Activated naive CD4-positive, alpha-beta T cell treated with anti-CD3 and anti-CD28 coated beads, Interleukin-2, amount 10 ng/mL, durations not matched to agents 7 days and 5 days (primary cell): ENCODE results near the gene ADAR.
A peak's percentile ranks its signal among the peaks of the same experiment; 100 is the strongest.

Source experiments
- CTCF ChIA-PET: fragments of 350-600 bp; sonication (Branson Sonifier 250); formaldehyde crosslinking; loops from one replicate; lab custom pipeline; 2021; ENCODE audit warnings: antibody characterized with exemption; lab: Charles Lee
- DNase-seq: peaks from one replicate; pipeline ENCODE4 v3.0.0-alpha.2; 2020
- H3K27ac Mint-ChIP-seq: one replicate; pipeline ENCODE4 v1.8.0; 2021; ENCODE audit warnings: mild to moderate bottlenecking, moderate library complexity, mixed read lengths
- H3K27me3 Mint-ChIP-seq: one replicate; pipeline ENCODE4 v1.8.0; 2021; ENCODE audit warnings: mild to moderate bottlenecking, mixed read lengths
- H3K36me3 Mint-ChIP-seq: one replicate; pipeline ENCODE4 v1.8.0; 2021; ENCODE audit warnings: mixed read lengths
- H3K4me1 Mint-ChIP-seq: one replicate; pipeline ENCODE4 v1.8.0; 2021; ENCODE audit warnings: mixed read lengths
- H3K4me3 Mint-ChIP-seq: one replicate; pipeline ENCODE4 v1.8.0; 2021; ENCODE audit warnings: mild to moderate bottlenecking, moderate library complexity, mixed read lengths
- H3K9me3 Mint-ChIP-seq: one replicate; pipeline ENCODE4 v1.8.0; 2021; ENCODE audit warnings: mixed read lengths

The ADAR gene

DNA sequence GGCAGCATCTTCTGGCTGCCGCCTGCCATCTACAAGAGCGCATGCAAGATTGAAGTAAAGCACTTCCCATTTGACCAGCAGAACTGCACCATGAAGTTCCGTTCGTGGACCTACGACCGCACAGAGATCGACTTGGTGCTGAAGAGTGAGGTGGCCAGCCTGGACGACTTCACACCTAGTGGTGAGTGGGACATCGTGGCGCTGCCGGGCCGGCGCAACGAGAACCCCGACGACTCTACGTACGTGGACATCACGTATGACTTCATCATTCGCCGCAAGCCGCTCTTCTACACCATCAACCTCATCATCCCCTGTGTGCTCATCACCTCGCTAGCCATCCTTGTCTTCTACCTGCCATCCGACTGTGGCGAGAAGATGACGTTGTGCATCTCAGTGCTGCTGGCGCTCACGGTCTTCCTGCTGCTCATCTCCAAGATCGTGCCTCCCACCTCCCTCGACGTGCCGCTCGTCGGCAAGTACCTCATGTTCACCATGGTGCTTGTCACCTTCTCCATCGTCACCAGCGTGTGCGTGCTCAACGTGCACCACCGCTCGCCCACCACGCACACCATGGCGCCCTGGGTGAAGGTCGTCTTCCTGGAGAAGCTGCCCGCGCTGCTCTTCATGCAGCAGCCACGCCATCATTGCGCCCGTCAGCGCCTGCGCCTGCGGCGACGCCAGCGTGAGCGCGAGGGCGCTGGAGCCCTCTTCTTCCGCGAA lies 36.6 kb downstream of the ADAR start:
- no peak overlapping the region for H3K27ac Mint-ChIP-seq
- no peaks in the 10 kb centered on the region for H3K9me3 Mint-ChIP-seq
- CTCF ChIA-PET = no interaction called here
- H3K4me3 Mint-ChIP-seq = no peak overlapping the region
- H3K27me3 Mint-ChIP-seq = peaks cover 58% of the 10 kb centered on the region
- no peak for DNase-seq
- H3K4me1 Mint-ChIP-seq = peaks cover 8% of the 10 kb centered on the region
- no peaks in the 10 kb centered on the region for H3K36me3 Mint-ChIP-seq

DNA sequence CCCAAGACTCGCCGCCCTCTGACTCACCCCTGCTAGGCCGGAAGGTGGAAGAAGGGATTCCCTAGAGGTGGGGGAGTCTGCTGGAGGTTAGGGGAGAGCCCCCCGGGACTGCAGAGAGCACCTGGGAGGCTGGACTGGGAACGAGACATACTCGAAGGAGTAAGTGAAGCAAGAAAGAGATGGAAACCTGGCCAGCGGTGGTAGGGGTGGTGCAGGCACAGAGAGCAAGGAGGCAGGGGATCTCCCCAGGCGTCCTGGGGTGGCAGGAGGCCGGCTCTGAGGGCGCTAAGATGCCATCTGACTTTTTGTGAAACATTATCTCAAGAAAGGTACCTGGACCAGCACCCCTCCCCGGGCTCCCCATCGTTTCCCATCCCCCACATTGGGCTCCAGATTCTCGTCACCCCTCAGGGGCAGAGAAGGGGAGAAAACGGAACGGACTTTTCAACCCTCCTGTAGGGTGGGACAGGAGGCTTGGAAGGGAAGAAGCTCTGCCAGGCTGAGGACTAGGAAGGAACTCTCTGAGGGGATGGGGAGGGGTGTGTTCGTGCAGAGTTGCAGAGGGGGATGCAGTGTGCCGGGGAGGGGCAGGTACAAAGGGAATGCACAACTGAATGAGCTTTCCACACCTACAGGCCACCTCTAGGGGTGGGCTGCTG lies 39.7 kb downstream of the ADAR start:
- CTCF ChIA-PET = interaction anchor here (1.7 kb wide), 1 partner anchor 9 kb away, joined by 5 read pairs; no protein-coding TSS in a partner anchor

DNA sequence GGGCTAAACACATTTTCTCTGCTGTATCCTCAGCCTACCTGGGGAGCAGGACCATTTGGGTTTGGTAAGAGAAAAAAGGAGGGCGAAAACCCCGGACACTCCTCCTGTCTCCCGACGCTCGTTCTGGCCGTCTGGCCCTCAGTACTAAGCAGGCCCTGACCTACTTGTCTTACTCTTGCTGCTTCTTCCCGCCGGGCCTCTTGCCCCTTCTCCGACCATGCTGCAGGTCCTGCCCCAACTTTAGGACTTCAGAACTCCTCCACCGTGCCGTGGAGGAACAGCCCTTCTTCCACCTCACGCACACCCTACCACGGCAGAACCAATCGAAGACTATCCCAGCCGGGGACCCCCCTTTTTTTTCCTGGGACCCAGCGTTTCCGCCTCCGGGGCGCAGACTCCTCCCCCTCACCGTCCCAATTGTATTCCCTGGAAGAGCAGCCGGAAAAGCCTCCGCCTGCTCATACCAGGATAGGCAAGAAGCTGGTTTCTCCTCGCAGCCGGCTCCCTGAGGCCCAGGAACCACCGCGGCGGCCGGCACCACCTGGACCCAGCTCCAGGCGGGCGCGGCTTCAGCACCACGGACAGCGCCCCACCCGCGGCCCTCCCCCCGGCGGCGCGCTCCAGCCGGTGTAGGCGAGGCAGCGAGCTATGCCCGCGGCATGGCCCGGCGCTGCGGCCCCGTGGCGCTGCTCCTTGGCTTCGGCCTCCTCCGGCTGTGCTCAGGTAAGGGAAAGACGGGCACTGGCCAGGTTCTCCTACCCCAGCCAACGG lies 40.4 kb downstream of the ADAR start, which contains the start of gene CHRNB2:
TSS of gene CHRNB2 (plus strand) at position 393 of the 771 bp plus-strand sequence. CDS start at position 660, 267 bp downstream.
- H3K27me3 Mint-ChIP-seq = peaks cover 65% of the 10 kb centered on the region
- H3K36me3 Mint-ChIP-seq = no peaks in the 10 kb centered on the region
- CTCF ChIA-PET = interaction anchor here (0.6 to 1.7 kb wide), 2 partner anchors 8 to 17 kb away, joined by 3 to 5 read pairs; no protein-coding TSS in a partner anchor
- H3K9me3 Mint-ChIP-seq = no peaks in the 10 kb centered on the region
- peak; percentile 84 for DNase-seq
- H3K27ac Mint-ChIP-seq = no peak within 1 kb of the TSS
- H3K4me1 Mint-ChIP-seq = peaks cover 8% of the 10 kb centered on the region
- no peak within 1 kb of the TSS for H3K4me3 Mint-ChIP-seq

More for the DNA sequence above, 39.7 kb downstream of the ADAR start:
- Mint-ChIP-seq H3K4me3 (no peak overlapping the region), H3K9me3 (no peaks in the 10 kb centered on the region), H3K4me1 (peaks cover 8% of the 10 kb centered on the region), H3K27me3 (peaks cover 67% of the 10 kb centered on the region), H3K36me3 (no peaks in the 10 kb centered on the region), H3K27ac (no peak overlapping the region)
- no peak for DNase-seq

DNA sequence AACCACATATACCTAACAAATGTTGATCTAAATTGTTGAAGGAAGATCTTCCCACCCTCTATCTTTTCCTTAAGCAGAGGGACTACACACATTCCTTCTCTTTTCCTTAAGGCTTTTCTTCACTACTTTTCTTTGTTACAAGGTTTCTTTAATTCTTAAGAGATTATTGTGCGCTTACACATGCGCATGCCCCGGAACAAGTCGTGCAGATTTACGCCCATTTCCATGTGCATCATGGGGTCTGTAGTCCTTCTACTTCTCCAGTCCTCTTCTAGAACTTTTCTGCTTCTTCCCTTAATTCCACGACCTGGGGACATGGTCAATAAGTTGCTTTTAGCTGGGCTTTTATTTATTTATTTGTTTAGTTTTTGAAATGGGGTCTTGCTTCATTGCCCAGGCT lies 42.1 kb downstream of the ADAR start:
- Mint-ChIP-seq H3K27me3 (peaks cover 61% of the 10 kb centered on the region), H3K27ac (no peak overlapping the region), H3K4me3 (no peak overlapping the region), H3K36me3 (no peaks in the 10 kb centered on the region), H3K4me1 (peaks cover 8% of the 10 kb centered on the region), H3K9me3 (no peaks in the 10 kb centered on the region)
- CTCF ChIA-PET = no interaction called here
- DNase-seq = no peak

DNA sequence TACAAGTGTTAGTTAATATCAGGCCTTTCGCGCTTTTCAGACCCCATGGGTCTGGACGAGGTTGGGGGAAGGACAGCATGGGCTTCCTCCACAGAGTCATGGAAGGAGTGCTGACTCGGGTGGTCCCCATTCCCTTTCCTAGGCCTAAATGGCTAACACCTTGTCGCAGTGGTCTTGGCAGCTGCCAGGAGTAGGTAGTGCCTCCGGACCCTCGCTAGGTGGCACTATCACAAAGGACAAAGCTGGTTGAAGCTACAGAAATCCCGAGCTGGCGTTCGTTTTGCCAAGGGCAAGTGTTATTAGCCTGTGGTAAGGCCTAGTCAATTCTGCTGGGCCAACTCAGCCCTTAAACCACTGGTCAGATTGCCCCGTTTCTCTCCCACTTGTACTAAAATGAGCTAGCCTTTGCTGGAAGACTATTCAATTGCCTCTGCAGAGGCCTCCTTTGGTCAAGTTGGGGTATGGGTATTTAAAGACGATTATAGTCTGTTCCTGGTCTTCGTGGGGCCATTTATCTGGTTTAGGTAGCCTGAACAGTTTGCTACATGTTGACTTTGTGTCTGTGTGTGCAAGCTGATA lies 48.4 kb downstream of the ADAR start:
- H3K27ac Mint-ChIP-seq = peak overlapping the region; percentile 87
- CTCF ChIA-PET = interaction anchor here (0.8 to 2.3 kb wide), 35 partner anchors 9 to 526 kb away, joined by 3 to 19 read pairs (median 4); partner anchors contain the start of genes CHRNB2, KCNN3 and PMVK
- H3K27me3 Mint-ChIP-seq = peaks cover 9% of the 10 kb centered on the region
- peak; percentile 89 for DNase-seq
- no peaks in the 10 kb centered on the region for H3K9me3 Mint-ChIP-seq
- H3K4me1 Mint-ChIP-seq = peaks cover 36% of the 10 kb centered on the region
- H3K36me3 Mint-ChIP-seq = peaks cover 29% of the 10 kb centered on the region
- peak overlapping the region; percentile 89 for H3K4me3 Mint-ChIP-seq

DNA sequence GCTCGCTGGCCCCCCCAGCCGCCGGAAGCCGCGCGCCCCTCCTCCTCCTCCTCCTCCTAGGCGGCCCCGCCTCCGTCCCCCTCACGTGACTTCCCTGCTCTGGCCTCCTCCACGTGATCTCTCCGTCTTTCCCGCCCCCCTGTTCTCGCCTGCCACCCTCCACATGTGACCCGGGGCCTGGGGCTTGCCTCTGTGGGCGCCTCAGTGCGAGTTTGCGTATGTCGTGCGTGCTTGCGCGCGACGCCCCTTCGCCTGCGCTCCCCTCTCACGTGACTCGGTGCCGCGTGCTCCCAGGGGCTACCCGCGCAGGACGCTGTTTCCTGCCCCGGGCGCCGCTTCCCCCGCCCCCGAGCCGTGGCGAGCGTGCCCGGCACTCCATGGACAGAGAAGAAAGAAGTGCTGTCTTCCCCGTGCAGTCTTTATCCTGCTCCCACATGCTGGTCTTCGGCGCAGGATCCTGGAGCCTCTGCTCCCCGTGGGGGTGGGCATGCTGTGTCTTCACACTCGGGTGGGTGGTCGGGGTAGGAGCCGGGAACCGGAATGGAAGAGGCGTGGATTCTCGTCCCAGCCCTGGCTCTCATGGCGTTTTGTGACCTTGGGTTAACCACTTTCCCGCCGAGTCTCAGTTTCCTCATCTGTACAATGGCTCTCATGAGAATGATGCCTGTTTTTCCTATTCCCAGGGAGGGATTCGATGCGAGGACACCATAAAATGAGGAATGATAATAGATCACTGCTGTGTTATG lies 49.1 kb downstream of the ADAR start:
- Mint-ChIP-seq H3K27me3 (peaks cover 9% of the 10 kb centered on the region), H3K36me3 (peaks cover 34% of the 10 kb centered on the region), H3K27ac (peak overlapping the region; percentile 87), H3K9me3 (no peaks in the 10 kb centered on the region), H3K4me3 (peak overlapping the region; percentile 89), H3K4me1 (peaks cover 36% of the 10 kb centered on the region)
- DNase-seq = peak; percentile 100
- CTCF ChIA-PET = interaction anchor here (1.0 to 2.3 kb wide), 30 partner anchors 9 to 527 kb away, joined by 3 to 19 read pairs (median 5); partner anchors contain the start of genes CHRNB2, KCNN3 and PMVK

DNA sequence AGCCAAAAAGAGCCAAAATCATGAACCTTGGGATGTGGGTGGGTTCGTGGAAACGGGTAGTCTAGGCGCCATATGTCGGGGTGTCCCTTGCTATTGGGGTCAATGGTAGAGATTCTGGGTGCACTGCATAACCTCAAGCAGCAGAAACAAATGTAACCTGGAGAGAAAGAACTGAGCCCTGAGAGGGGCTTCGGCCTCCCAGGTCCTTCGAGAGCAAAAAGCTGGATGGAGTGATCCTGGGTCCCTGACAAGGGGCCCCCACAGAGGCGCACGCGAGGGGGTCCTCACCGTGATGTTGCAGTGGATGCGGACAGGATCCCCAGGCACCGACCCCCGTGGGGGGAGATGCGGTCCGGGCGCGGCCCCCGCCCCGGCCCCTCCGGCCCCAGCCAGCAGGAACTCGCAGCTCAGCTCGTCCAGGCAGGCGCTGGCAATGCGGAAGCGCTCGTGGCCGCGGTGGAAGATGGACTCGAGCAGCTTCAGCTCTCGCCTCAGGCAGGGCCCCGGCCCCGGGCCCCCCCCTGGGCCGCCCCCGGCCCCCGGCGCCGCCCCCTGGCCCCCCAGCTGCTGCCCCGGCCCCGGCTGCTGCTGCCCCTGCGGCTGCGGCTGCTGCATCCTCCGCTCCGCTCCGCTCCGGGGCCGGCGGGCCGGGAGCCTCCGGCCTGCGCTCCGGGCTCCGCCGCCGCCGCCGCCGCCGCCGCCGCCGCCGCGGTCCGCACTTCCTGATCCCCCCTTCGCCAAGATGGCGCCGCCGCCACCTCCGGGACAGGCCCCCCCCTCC lies 49.9 kb downstream of the ADAR start, which contains the start of gene UBE2Q1:
TSS of gene UBE2Q1 (minus strand) at position 724 of the 781 bp plus-strand sequence. CDS start at position 615, 109 bp downstream.
- peaks cover 41% of the 10 kb centered on the region for H3K36me3 Mint-ChIP-seq
- CTCF ChIA-PET = no interaction called here
- H3K9me3 Mint-ChIP-seq = no peaks in the 10 kb centered on the region
- peaks cover 36% of the 10 kb centered on the region for H3K4me1 Mint-ChIP-seq
- peak; percentile 62 for DNase-seq
- peak within 1 kb of the TSS; percentile 87 for H3K27ac Mint-ChIP-seq
- peaks cover under 1% of the 10 kb centered on the region for H3K27me3 Mint-ChIP-seq
- peak within 1 kb of the TSS; percentile 91 for H3K4me3 Mint-ChIP-seq

DNA sequence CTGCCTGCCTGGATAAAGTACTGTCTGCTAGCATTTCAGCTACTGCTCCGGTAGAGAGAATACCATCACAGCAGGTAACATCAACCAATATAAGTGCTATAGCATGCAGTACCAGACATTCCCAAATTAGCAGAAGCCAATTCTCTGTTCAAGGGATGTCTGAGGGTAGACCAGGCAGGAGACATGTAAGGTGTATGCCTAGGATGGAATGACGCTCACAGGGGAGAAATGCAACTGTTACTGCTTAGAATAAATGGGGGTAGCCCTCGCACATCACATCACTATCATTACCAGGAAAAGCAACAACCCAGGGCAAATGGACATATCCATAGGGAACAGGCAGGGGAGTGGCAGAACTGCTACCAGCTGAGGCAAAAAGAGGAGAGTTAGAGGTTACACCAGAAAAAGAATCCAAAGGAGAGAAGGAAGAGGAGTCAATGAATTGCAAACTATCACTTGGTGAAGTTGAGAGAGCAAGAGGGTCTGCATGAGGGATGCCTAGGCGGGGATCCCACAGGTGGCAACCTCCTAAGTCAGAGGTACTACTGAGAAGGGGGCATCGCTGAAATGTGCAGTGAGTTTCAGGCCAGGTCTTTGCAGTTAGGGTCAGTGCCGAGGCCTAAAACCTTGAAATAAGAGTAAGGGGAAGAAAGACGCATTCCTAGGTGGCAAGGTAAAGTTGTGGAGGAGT lies 50.6 kb downstream of the ADAR start:
- CTCF ChIA-PET = interaction anchor here (3.0 kb wide), 1 partner anchor 11 kb away, joined by 15 read pairs; no protein-coding TSS in a partner anchor
- DNase-seq = no peak
- Mint-ChIP-seq H3K4me1 (peaks cover 36% of the 10 kb centered on the region), H3K9me3 (no peaks in the 10 kb centered on the region), H3K27me3 (no peaks in the 10 kb centered on the region), H3K36me3 (peaks cover 47% of the 10 kb centered on the region), H3K4me3 (peak overlapping the region; percentile 91), H3K27ac (peak overlapping the region; percentile 83)

DNA sequence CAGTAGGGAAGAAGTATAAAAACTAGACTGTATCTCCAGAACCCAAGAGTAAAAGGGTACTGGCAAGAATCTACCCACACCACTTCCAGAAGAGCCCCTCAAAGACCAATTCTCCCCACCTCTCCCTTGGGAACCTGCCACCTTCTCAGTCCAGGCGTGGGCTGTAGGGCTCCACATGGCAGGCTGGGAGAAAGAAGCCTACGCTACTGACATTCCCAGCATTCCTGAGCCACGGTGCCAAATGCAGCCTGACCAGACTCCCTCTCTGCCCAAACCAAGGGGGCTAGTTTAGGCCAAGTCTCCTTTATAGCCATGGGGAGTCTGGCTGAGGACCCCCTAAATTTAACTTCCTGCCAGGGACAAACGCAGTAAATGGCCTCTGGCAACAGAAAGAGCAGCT lies 51.6 kb downstream of the ADAR start:
- CTCF ChIA-PET = interaction anchor here (3.0 kb wide), 1 partner anchor 10 kb away, joined by 15 read pairs; no protein-coding TSS in a partner anchor
- H3K4me3 Mint-ChIP-seq = peak overlapping the region; percentile 91
- peaks cover 57% of the 10 kb centered on the region for H3K36me3 Mint-ChIP-seq

DNA sequence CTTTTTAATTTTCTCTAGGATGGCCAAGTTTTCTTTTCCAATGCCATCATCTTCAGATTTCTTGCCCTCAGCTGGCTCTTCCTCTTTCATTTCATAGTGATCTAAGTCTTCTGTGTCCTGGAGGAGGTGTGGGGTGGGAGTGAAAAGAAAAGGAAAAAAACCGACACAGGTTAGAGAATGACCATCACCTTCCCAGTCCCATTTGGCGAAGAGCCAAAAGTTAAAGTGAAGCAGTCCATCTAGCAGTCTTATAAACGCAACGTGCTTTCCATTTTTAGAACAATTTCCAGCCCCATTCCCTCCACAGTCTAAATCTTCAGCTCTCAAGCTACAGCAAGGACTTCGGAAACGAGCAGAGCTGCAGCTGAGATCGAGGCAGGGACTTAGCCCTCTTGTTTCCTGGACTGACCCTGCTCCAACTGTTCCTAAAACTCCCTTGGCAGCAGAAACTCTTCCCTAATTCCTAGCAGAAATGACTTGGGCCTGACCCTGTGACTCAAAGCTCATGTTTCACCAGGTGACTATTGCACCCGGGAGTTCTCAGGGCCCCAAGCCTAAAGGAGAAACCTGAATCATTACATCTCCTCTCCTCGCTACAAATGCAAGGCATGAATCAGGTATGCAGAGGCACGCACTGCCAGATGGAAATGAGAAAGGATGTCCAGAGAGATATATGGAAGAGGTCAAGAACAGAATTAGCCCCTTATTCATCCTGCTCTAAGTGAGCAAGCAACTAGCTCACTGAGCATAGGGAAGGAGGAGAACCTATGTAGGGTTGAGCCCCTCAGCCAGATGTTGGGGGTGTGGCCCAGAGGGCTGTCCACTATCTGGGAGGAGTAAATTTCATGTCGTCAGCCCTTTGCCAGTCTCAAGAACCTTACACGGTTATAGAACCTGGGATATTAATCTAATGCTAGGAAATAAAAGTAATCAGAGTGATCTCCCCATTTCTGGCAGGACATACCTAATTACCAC lies 54.6 kb downstream of the ADAR start:
- Mint-ChIP-seq H3K9me3 (no peaks in the 10 kb centered on the region), H3K27ac (no peak overlapping the region), H3K4me3 (no peak overlapping the region), H3K36me3 (peaks cover 76% of the 10 kb centered on the region), H3K4me1 (peaks cover 43% of the 10 kb centered on the region), H3K27me3 (no peaks in the 10 kb centered on the region)
- no peak for DNase-seq
- CTCF ChIA-PET = interaction anchor here (1.0 to 10.2 kb wide), 3 partner anchors 17 to 72 kb away, joined by 3 to 128 read pairs (median 3); no protein-coding TSS in a partner anchor

More for the DNA sequence above, 51.6 kb downstream of the ADAR start:
- peaks cover 36% of the 10 kb centered on the region for H3K4me1 Mint-ChIP-seq
- H3K27me3 Mint-ChIP-seq = no peaks in the 10 kb centered on the region
- DNase-seq = no peak
- H3K9me3 Mint-ChIP-seq = no peaks in the 10 kb centered on the region
- peak overlapping the region; percentile 49 for H3K27ac Mint-ChIP-seq

DNA sequence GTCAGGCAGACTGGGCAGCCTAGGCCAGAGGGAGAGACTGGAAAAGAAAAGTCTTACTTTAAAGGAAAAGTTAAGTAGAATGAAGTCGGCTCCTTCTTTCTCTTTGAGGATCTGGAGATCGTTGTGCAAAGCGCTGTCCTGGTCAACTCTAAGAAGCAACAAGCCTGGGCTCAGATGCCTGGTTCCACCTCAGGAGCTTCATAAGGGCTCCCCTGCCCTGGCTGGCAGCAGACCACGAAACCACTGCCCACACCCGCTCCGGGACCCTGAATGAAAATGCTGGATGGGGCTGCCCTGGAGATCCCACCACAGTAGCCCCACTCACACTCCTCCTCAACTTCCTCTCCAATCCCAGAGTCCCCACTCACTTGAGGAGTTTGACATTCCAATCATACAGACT lies 56.0 kb downstream of the ADAR start:
- peaks cover 36% of the 10 kb centered on the region for H3K4me1 Mint-ChIP-seq
- no peak overlapping the region for H3K27ac Mint-ChIP-seq
- peak; percentile 9 for DNase-seq
- CTCF ChIA-PET = interaction anchor here (0.7 to 10.2 kb wide), 3 partner anchors 71 to 321 kb away, joined by 3 to 128 read pairs (median 3); no protein-coding TSS in a partner anchor
- peaks cover 71% of the 10 kb centered on the region for H3K36me3 Mint-ChIP-seq
- H3K27me3 Mint-ChIP-seq = no peaks in the 10 kb centered on the region
- no peak overlapping the region for H3K4me3 Mint-ChIP-seq
- H3K9me3 Mint-ChIP-seq = no peaks in the 10 kb centered on the region
